Measurements from ENCODE around the gene HSPA12B.

The HSPA12B gene

GRCh38 chr20:3712279-3712873, 20.1 kb upstream of the HSPA12B start, which contains the start of gene SIGLEC1:
SIGLEC1 (minus strand) TSS chr20:3712600; CDS start chr20:3707128, 5,472 bp downstream.
- TF ChIP-seq CEBPB (IDR thresholded peaks at IDR 0.05) (0 out of 2 replicates have a peak, but pooled peaks have one; percentile 29), NFIC (IDR thresholded peaks at IDR 0.05) (no peak)

GRCh38 chr20:3714092-3714491, 18.4 kb upstream of the HSPA12B start:
- no peak for TF ChIP-seq USF1 (IDR thresholded peaks at IDR 0.05)

- TF ChIP-seq RAD21 (IDR thresholded peaks at IDR 0.05; ENCODE audit: low read depth) (peak; percentile 90), USF1 (IDR thresholded peaks at IDR 0.05) (no peak), FOXM1 (IDR thresholded peaks at IDR 0.05; ENCODE audit: borderline replicate concordance, low read depth) (no peak), CEBPB (IDR thresholded peaks at IDR 0.05) (no peak), TCF12 (IDR thresholded peaks at IDR 0.05; ENCODE audit: low read depth) (no peak), EGR1 (IDR thresholded peaks at IDR 0.05) (no peak)
Measured at GRCh38 chr20:3716195-3716834, 16.2 kb upstream of the HSPA12B start.

GRCh38 chr20:3719046-3719445, 13.4 kb upstream of the HSPA12B start:
- no peak for TF ChIP-seq CEBPB (IDR thresholded peaks at IDR 0.05)

- TF ChIP-seq USF1 (IDR thresholded peaks at IDR 0.05) (no peak), TEAD4 (IDR thresholded peaks at IDR 0.05) (no peak), NFIC (IDR thresholded peaks at IDR 0.05) (no peak), CREB1 (IDR thresholded peaks at IDR 0.05; ENCODE audit: low read depth) (no peak), TAF1 (IDR thresholded peaks at IDR 0.05; ENCODE audit: low read depth) (no peak), FOXM1 (IDR thresholded peaks at IDR 0.05; ENCODE audit: borderline replicate concordance, low read depth) (no peak), TCF12 (IDR thresholded peaks at IDR 0.05; ENCODE audit: low read depth) (no peak)
Measured at GRCh38 chr20:3720068-3720467, 12.4 kb upstream of the HSPA12B start.

- TF ChIP-seq MAX (IDR thresholded peaks at IDR 0.05) (no peak), YY1 (IDR thresholded peaks at IDR 0.05; ENCODE audit: low read depth) (no peak), REST (IDR thresholded peaks at IDR 0.05; ENCODE audit: low read depth) (no peak), TCF12 (IDR thresholded peaks at IDR 0.05; ENCODE audit: low read depth) (no peak), RAD21 (IDR thresholded peaks at IDR 0.05; ENCODE audit: low read depth) (no peak), TEAD4 (IDR thresholded peaks at IDR 0.05) (no peak), EP300 (IDR thresholded peaks at IDR 0.05; ENCODE audit: borderline replicate concordance) (no peak), USF1 (IDR thresholded peaks at IDR 0.05) (no peak), TAF1 (IDR thresholded peaks at IDR 0.05; ENCODE audit: low read depth) (no peak), EGR1 (IDR thresholded peaks at IDR 0.05) (no peak), ZBTB7A (IDR thresholded peaks at IDR 0.05; ENCODE audit: low read depth) (no peak), CREB1 (IDR thresholded peaks at IDR 0.05; ENCODE audit: low read depth) (no peak), NFIC (IDR thresholded peaks at IDR 0.05) (no peak), CEBPB (IDR thresholded peaks at IDR 0.05) (no peak), FOXM1 (IDR thresholded peaks at IDR 0.05; ENCODE audit: borderline replicate concordance, low read depth) (no peak)
Measured at GRCh38 chr20:3720626-3721025, 11.9 kb upstream of the HSPA12B start.

GRCh38 chr20:3721912-3722311, 10.6 kb upstream of the HSPA12B start:
- no peak for TF ChIP-seq CEBPB (IDR thresholded peaks at IDR 0.05)
- TF ChIP-seq FOXM1 (IDR thresholded peaks at IDR 0.05; ENCODE audit: borderline replicate concordance, low read depth): no peak
- TF ChIP-seq CREB1 (IDR thresholded peaks at IDR 0.05; ENCODE audit: low read depth): no peak
- no peak for TF ChIP-seq EP300 (IDR thresholded peaks at IDR 0.05; ENCODE audit: borderline replicate concordance)
- TF ChIP-seq REST (IDR thresholded peaks at IDR 0.05; ENCODE audit: low read depth): no peak
- no peak for TF ChIP-seq MAX (IDR thresholded peaks at IDR 0.05)
- TF ChIP-seq RAD21 (IDR thresholded peaks at IDR 0.05; ENCODE audit: low read depth): no peak
- TF ChIP-seq NFIC (IDR thresholded peaks at IDR 0.05): no peak
- TF ChIP-seq TEAD4 (IDR thresholded peaks at IDR 0.05): no peak
- TF ChIP-seq ZBTB7A (IDR thresholded peaks at IDR 0.05; ENCODE audit: low read depth): no peak
- no peak for TF ChIP-seq YY1 (IDR thresholded peaks at IDR 0.05; ENCODE audit: low read depth)
- no peak for TF ChIP-seq TAF1 (IDR thresholded peaks at IDR 0.05; ENCODE audit: low read depth)
- TF ChIP-seq USF1 (IDR thresholded peaks at IDR 0.05): no peak
- TF ChIP-seq TCF12 (IDR thresholded peaks at IDR 0.05; ENCODE audit: low read depth): no peak
- no peak for TF ChIP-seq EGR1 (IDR thresholded peaks at IDR 0.05)
